ENCODE measurements around the gene DKK1. TPM values are rescaled to one million over a fixed set of nuclear protein-coding genes. Genes with fewer than 3 reads are reported as not detected.

The DKK1 gene
- total and polyA plus RNA-seq, 2 donors (not counting 3 experiments of a cell fraction or from before 2014, with no cell fraction given) = 184 to 202 TPM

DNA sequence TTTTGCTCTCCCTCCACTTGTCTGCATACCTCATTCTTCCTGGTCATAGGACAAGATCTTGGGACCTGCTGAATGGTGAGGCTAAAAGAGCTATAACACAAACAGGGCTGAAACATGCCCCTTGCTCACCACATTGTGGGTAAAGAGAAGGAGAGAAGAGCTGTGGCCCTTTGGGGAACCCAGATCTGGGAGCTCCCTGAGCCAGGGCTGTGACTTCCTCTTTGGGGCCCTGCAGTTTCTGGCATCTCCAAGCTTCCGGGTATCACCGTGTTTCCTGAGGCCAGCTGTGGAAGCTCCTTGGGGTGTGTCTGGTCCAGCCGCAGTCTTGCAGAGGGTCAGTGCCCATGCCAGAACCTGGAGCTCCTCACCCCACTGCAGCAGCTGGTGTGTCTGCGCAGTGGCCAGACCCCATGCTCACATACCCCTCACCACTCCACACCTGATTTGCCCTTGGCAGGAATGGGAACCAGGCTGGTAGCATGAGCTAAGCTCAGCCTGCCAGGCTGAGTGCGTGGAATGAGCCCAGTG, 34.0 kb downstream of the DKK1 start:
- FAIRE-seq = no peak

DNA sequence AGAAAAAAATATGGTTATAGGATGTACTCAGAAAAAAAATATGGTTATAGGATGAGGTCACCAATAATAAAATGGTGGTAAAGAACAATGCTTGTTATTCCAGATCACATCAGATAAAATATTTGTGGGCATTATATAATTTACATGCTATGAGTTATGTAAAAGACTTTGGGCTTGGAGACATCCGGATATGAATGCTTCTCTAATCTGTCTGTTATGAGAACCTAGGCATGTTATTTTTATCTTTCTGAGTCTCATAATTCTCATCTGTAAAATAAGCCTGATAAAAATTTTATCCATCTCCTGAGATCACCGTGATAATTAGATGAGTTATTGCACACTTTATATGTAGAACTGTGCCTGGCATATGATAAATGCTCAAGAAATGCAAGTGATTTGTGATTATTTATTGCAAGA, 37.8 kb downstream of the DKK1 start:
- no peaks in the 10 kb centered on the region for H3K9me1 ChIP-seq (replicated peaks; ENCODE audit: control insufficient read depth, extremely low read depth, insufficient read depth, low read length)
- dilution Hi-C loops (cut with MboI; ENCODE audit: extremely low pct_ligation_motif_present, low sequenced_read_pairs) = no loop called here
- intact Hi-C loops (cut with micrococcal nuclease) = loop anchor here (1.0 to 2.0 kb wide), 2 partner anchors 17 to 37 kb away; partner anchors contain the start of gene DKK1
- no peak for FAIRE-seq
- ChIA-PET POLR2A (no interaction called here), CTCF (interaction anchor here (1.6 kb wide), 1 partner anchor 14 kb away, joined by 5 read pairs; no protein-coding TSS in a partner anchor)
- peak overlapping the region; percentile 11 for H3K27ac ChIP-seq (ENCODE audit: insufficient read depth, low read depth, low read length)
- H2AFZ ChIP-seq (ENCODE audit: low read depth, low read length) = no peak overlapping the region
- H3K9me3 ChIP-seq (replicated peaks; ENCODE audit: control insufficient read depth, insufficient read depth, low read length) = no peaks in the 10 kb centered on the region
- no peaks in the 10 kb centered on the region for H3K27me3 ChIP-seq (ENCODE audit: control insufficient read depth in 2 of 2, insufficient read depth in 2 of 2, low read length in 2 of 2)
- no TSS peak for BruUV-seq (replicated peaks)
- H3K79me2 ChIP-seq (ENCODE audit: control insufficient read depth, insufficient read depth, low read length) = no peaks in the 10 kb centered on the region
- peak overlapping the region; percentile 44 for H3K4me2 ChIP-seq (ENCODE audit: insufficient read depth, low read length)
- no peak overlapping the region for H3K4me3 ChIP-seq (replicated peaks in 1 of 3; ENCODE audit: insufficient read depth in 1 of 3, low read depth in 1 of 3, low read length in 3 of 3)
- H3K4me1 ChIP-seq (ENCODE audit: control insufficient read depth, extremely low read depth, insufficient read depth, low read length) = peaks cover 16% of the 10 kb centered on the region
- H3K36me3 ChIP-seq (ENCODE audit: control insufficient read depth in 2 of 2, extremely low read depth in 1 of 2, insufficient read depth in 2 of 2, low read length in 2 of 2) = no peaks in the 10 kb centered on the region
- no peak overlapping the region for H3K9ac ChIP-seq (replicated peaks; ENCODE audit: extremely low read depth, insufficient read depth, low read length)
- no peaks in the 10 kb centered on the region for H4K20me1 ChIP-seq (replicated peaks; ENCODE audit: control insufficient read depth, extremely low read depth, insufficient read depth, low read length)
- TF ChIP-seq FOS (IDR thresholded peaks at IDR 0.05; ENCODE audit: borderline replicate concordance, insufficient read depth, low read length) (no peak), JUN (IDR thresholded peaks at IDR 0.05; ENCODE audit: borderline replicate concordance, insufficient read depth, insufficient read length, low read depth) (peak; percentile 54), GATA2 (IDR thresholded peaks at IDR 0.05; ENCODE audit: insufficient read depth, insufficient read length, low read depth, low read length) (peak; percentile 53), POLR2AphosphoS5 (IDR thresholded peaks at IDR 0.05; ENCODE audit: insufficient read depth, low read depth, low read length) (no peak), MAX (IDR thresholded peaks at IDR 0.05; ENCODE audit: insufficient read depth, insufficient read length) (no peak), POLR2A (IDR thresholded peaks at IDR 0.05; ENCODE audit: low read depth, low read length) (no peak), EZH2 (IDR thresholded peaks at IDR 0.05; ENCODE audit: borderline replicate concordance, low read depth, low read length, severe bottlenecking) (no peak), MYC (IDR thresholded peaks at IDR 0.05; ENCODE audit: low read depth, low read length) (no peak)
- TF ChIP-seq, protein P1, sequence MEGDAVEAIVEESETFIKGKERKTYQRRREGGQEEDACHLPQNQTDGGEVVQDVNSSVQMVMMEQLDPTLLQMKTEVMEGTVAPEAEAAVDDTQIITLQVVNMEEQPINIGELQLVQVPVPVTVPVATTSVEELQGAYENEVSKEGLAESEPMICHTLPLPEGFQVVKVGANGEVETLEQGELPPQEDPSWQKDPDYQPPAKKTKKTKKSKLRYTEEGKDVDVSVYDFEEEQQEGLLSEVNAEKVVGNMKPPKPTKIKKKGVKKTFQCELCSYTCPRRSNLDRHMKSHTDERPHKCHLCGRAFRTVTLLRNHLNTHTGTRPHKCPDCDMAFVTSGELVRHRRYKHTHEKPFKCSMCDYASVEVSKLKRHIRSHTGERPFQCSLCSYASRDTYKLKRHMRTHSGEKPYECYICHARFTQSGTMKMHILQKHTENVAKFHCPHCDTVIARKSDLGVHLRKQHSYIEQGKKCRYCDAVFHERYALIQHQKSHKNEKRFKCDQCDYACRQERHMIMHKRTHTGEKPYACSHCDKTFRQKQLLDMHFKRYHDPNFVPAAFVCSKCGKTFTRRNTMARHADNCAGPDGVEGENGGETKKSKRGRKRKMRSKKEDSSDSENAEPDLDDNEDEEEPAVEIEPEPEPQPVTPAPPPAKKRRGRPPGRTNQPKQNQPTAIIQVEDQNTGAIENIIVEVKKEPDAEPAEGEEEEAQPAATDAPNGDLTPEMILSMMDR (IDR thresholded peaks at IDR 0.05; ENCODE audit: extremely low read depth in 1 of 2, insufficient read depth in 1 of 2, low read depth in 1 of 2, low read length in 2 of 2) = no peak
- peak; percentile 37 for DNase-seq (ENCODE audit: low read depth, low spot score)

More for the DNA sequence above, 34.0 kb downstream of the DKK1 start:
- H3K27me3 ChIP-seq (ENCODE audit: control insufficient read depth in 2 of 2, insufficient read depth in 2 of 2, low read length in 2 of 2) = no peaks in the 10 kb centered on the region
- dilution Hi-C loops (cut with MboI; ENCODE audit: extremely low pct_ligation_motif_present, low sequenced_read_pairs) = no loop called here
- intact Hi-C loops (cut with micrococcal nuclease) = no loop called here
- no peaks in the 10 kb centered on the region for H3K9me1 ChIP-seq (replicated peaks; ENCODE audit: control insufficient read depth, extremely low read depth, insufficient read depth, low read length)
- no peak overlapping the region for H3K4me2 ChIP-seq (ENCODE audit: insufficient read depth, low read length)
- H2AFZ ChIP-seq (ENCODE audit: low read depth, low read length) = no peak overlapping the region
- no peaks in the 10 kb centered on the region for H4K20me1 ChIP-seq (replicated peaks; ENCODE audit: control insufficient read depth, extremely low read depth, insufficient read depth, low read length)
- H3K36me3 ChIP-seq (ENCODE audit: control insufficient read depth in 2 of 2, extremely low read depth in 1 of 2, insufficient read depth in 2 of 2, low read length in 2 of 2) = no peaks in the 10 kb centered on the region
- no peak for DNase-seq (ENCODE audit: low read depth, low spot score)
- POLR2A ChIA-PET = no interaction called here
- H3K27ac ChIP-seq (ENCODE audit: insufficient read depth, low read depth, low read length) = no peak overlapping the region
- TF ChIP-seq POLR2A (IDR thresholded peaks at IDR 0.05; ENCODE audit: low read depth, low read length) = no peak
- TF ChIP-seq MAX (IDR thresholded peaks at IDR 0.05; ENCODE audit: insufficient read depth, insufficient read length) = no peak
- no peak for TF ChIP-seq FOS (IDR thresholded peaks at IDR 0.05; ENCODE audit: borderline replicate concordance, insufficient read depth, low read length)
- CTCF ChIA-PET = interaction anchor here (1.0 to 1.6 kb wide), 5 partner anchors 9 to 219 kb away, joined by 3 to 5 read pairs (median 4); no protein-coding TSS in a partner anchor
- peaks cover 11% of the 10 kb centered on the region for H3K4me1 ChIP-seq (ENCODE audit: control insufficient read depth, extremely low read depth, insufficient read depth, low read length)
- no TSS peak for BruUV-seq (replicated peaks)
- no peaks in the 10 kb centered on the region for H3K9me3 ChIP-seq (replicated peaks; ENCODE audit: control insufficient read depth, insufficient read depth, low read length)
- H3K4me3 ChIP-seq (replicated peaks in 1 of 3; ENCODE audit: insufficient read depth in 1 of 3, low read depth in 1 of 3, low read length in 3 of 3) = no peak overlapping the region
- no peak overlapping the region for H3K9ac ChIP-seq (replicated peaks; ENCODE audit: extremely low read depth, insufficient read depth, low read length)
- H3K79me2 ChIP-seq (ENCODE audit: control insufficient read depth, insufficient read depth, low read length) = no peaks in the 10 kb centered on the region

Measured in endothelial cell of umbilical vein (primary cell).